GM13977 (cell line): Measurements from ENCODE around the gene SLC10A4.
"Not testable (repeated sequence)": the region's sequence is repeated elsewhere in the genome, so short reads cannot be mapped to it uniquely, and the experiment has no call there.

Experiments used
- DNase-seq: peaks from one replicate; pipeline ENCODE4 v3.0.0; 2012; ENCODE audit warnings: low spot score
- in situ Hi-C: fragments of 300-500 bp; cut with MboI; formaldehyde crosslinking; loops from one replicate; pipeline ENCODE4 v1.12.0; 2022; ENCODE audit warnings: low sequenced_read_pairs, low pct_unique_long_range_greater_than_20kb, mixed read lengths, inconsistent platforms; ENCODE audit not compliant: unreplicated experiment
- TF ChIP-seq, protein P1 (sequence below): IDR thresholded peaks from 2 replicates; pipeline ENCODE4 v1.5.1; 2012; ENCODE audit warnings: mild to moderate bottlenecking, control low read depth; ENCODE audit not compliant: insufficient read depth; ENCODE audit errors: extremely low read depth, missing control alignments

Gene SLC10A4

DNA sequence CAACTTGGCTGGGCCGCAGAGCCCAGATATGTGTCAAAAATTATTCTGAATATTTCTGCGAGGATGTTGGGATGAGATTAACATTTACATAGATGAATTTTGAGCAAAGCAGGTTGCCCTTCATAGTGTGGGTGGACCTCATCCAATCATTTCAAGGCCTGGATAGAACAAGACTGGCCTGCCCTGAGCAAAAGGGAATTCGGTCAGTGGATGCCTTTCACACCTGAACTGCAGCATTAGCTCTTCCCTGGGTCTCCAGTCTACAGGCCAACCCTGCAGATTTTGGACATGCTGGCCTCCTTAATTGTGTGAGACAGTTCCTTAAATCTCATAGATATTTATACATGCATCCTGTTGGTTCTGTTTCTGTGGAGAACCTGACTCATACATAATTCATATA, 32.4 kb upstream of the SLC10A4 start:
- in situ Hi-C loops, result no loop called here
- DNase-seq, result no peak
- TF ChIP-seq, protein P1, sequence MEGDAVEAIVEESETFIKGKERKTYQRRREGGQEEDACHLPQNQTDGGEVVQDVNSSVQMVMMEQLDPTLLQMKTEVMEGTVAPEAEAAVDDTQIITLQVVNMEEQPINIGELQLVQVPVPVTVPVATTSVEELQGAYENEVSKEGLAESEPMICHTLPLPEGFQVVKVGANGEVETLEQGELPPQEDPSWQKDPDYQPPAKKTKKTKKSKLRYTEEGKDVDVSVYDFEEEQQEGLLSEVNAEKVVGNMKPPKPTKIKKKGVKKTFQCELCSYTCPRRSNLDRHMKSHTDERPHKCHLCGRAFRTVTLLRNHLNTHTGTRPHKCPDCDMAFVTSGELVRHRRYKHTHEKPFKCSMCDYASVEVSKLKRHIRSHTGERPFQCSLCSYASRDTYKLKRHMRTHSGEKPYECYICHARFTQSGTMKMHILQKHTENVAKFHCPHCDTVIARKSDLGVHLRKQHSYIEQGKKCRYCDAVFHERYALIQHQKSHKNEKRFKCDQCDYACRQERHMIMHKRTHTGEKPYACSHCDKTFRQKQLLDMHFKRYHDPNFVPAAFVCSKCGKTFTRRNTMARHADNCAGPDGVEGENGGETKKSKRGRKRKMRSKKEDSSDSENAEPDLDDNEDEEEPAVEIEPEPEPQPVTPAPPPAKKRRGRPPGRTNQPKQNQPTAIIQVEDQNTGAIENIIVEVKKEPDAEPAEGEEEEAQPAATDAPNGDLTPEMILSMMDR, result no peak

DNA sequence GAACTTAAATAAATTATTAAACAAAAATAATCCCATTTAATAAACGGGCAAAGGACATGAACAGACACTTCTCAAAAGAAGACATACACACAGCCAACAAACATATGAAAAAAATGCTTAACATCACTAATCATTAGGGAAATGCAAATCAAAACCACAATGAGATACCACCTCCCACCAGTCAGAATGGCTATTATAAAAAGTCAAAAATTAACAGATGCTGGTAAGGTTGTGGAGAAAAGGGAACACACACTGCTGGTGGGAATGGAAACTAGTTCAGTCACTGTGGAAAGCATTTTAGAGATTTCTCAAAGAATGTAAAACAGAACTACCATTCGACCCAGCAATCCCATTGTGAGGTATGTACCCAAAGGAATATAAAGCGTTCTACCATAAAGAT, 31.5 kb upstream of the SLC10A4 start:
- DNase-seq, in situ Hi-C loops: not testable (repeated sequence)

DNA sequence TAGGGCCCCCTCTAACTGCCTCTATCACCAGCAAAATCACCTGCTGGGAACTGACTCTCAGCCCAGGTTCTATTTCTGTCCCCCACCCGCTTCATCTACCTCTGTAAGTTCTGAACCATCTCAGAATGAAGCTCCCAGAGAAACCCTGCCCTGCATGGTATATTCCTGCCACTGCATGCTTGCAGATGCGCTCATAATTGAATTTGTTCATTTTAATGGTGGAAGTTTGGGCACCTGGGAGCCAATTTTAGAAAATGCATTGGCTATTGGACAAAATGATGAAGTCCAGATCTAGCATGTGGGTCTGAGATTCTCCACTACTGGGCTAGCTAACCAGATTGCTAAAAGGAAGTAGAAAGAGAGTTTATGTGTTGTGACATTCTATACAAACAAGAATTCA, 28.6 kb upstream of the SLC10A4 start:
- TF ChIP-seq, protein P1, result no peak
- in situ Hi-C loops, result no loop called here
- DNase-seq, result no peak

DNA sequence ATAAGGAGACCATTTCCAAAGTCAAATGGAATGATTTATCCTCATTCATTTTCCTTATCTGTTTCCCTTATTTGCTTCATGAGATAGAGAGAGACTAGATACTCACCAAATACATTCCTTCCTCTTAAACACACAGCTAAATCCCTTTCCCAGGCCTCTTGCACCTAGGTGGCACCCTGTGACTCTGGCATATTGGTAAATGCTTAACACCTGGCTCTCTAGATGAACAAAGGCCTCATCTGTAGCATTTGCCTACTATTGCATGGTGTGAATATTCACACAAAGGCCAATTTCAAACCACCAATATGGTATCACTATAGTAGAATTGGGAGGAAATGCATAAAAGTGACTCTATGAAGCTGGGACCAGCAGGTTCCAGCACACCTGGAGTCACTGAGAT, 22.1 kb upstream of the SLC10A4 start:
- TF ChIP-seq, protein P1, result no peak
- in situ Hi-C loops, result no loop called here
- no peak for DNase-seq

DNA sequence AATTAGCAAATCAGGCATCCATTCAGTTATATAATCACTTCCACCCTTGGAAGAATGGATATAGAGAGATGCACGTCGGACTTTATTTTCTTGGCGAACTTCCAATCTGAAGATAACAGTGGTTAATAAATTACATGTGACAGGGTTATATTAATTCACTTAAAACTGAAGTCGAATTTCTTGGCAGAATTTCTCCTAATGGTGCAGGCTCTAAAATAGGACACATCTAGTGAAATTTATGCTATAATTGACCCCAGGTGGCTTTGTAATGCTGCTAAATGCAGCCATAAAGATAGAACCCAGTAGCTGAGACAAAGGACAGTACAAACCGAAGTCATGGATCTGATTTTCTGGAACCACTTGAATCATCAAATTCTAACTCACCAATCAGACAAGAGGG, 20.8 kb upstream of the SLC10A4 start:
- DNase-seq, result no peak
- TF ChIP-seq, protein P1, result no peak
- in situ Hi-C loops, result no loop called here

DNA sequence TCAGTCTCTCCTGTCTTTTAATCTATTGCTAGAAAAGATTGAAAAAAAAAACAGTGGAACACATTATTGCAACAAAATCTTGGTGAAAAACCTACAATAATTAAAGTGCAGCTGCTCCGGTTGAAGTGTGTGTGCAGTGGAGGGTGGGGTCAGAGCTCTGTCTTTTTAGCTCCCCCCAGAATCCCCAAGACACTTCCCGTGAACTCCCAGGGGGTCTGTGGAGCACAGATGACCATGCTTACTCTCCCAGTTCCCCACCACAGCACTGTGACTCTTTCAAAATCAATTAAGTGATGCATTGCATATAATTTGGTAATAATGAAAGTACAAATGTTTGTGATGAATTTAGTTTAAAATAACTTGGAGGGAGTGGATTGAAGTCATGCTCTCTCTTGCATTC, 15.7 kb upstream of the SLC10A4 start:
- no peak for DNase-seq
- TF ChIP-seq, protein P1, result no peak
- in situ Hi-C loops, result no loop called here

DNA sequence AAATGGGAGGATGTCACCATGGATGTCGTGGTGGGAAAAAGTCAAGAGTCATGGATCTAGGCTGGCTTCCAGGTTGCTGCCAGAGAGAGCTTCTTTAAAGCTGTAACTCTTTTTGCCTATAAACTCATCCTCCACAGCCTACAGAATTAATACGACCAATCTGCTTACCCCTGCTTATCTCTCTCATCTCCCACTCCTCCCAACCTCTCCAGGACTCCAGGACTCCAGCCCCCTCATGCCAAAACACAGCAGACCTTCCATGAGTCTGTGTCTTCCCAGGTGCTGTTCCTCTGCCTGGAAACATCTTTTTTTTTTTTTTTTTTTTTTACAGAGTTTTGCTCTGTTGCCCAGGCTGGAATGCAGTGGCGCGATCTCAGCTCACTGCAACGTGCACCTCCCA, 15.3 kb upstream of the SLC10A4 start:
- TF ChIP-seq, protein P1, result no peak
- no peak for DNase-seq
- in situ Hi-C loops, result no loop called here
